Cardiac muscle cell (in vitro differentiated cells and primary cell): ENCODE data around the gene FIP1L1. TPM values are rescaled to one million over a fixed set of nuclear protein-coding genes. Genes with fewer than 3 reads are reported as not detected.

Source experiments
- DNase-seq, 2 donors: peaks; one replicate each; pipeline versions ENCODE4 v3.0.0 to v3.0.0-alpha.2; 2010 to 2017; ENCODE audit warnings: low read depth in 1 of 2, low spot score in 1 of 2
- H3K27ac ChIP-seq: fragments of 200-600 bp; sonication (generic); 2 replicates; pipeline ENCODE4 v1.5.1; 2016
- H3K27me3 ChIP-seq: fragments of 200-600 bp; sonication (generic); 2 replicates; pipeline ENCODE4 v1.6.0; 2016; ENCODE audit warnings: control low read depth
- H3K36me3 ChIP-seq: fragments of 200-600 bp; sonication (generic); 2 replicates; pipeline ENCODE4 v1.5.1; 2016; ENCODE audit warnings: control low read depth
- H3K4me1 ChIP-seq: fragments of 200-600 bp; sonication (generic); 2 replicates; pipeline ENCODE4 v1.8.1; 2017; ENCODE audit warnings: low read depth, mild to moderate bottlenecking, mixed run types
- H3K4me3 ChIP-seq: fragments of 200-600 bp; sonication (generic); 2 replicates; pipeline ENCODE4 v1.5.1; 2016; ENCODE audit warnings: mild to moderate bottlenecking
- H3K9me3 ChIP-seq: fragments of 200-600 bp; sonication (generic); 2 replicates; pipeline ENCODE4 v1.5.1; 2017; ENCODE audit warnings: low read depth, mild to moderate bottlenecking, control low read depth
- polyA plus RNA-seq: library from polyadenylated mRNA; unstranded; fragments of >200 nt; fragmentation: Nextera tagmentation; extraction: Ambion mirVana; gene quantifications from 2 replicates; pipeline ENCODE4 v1.2.1, GENCODE V29; 2016
- total RNA-seq: library from RNA; depleted of rRNA; stranded (reverse); fragments of >200 nt; gene quantifications from 2 replicates; pipeline ENCODE4 v1.2.3, GENCODE V29; 2016
- TF ChIP-seq, protein P1 (sequence below): IDR thresholded peaks from 2 replicates; pipeline ENCODE4 v1.5.1; 2012; ENCODE audit warnings: low read depth, mild to moderate bottlenecking, low read length

Gene FIP1L1
- total and polyA plus RNA-seq, 2 experiments from 2014 or later = 55.3 to 97.0 TPM

DNA sequence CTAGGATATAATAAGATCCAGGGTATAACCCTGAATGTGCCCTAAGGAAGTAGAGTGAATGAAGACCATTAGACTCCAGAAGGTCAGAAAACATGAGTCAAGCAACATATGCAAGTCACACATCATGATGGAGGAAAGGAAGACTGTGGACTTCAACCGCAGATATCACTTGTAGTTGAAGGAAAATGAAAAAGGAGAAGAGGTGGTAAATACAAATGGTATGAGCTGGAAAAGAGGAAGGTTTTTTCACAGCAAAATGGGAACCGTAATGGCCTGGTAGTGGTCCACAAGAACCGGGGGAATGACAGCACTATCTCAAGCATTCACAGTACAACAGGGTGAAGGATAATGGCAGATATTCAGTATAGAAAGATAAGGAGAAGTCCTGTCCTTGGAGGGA is 6.4 kb upstream of the FIP1L1 start:
- H3K4me1 ChIP-seq = no peaks in the 10 kb centered on the region
- H3K4me3 ChIP-seq = no peak overlapping the region
- H3K27me3 ChIP-seq = peaks cover 45% of the 10 kb centered on the region
- H3K9me3 ChIP-seq = no peaks in the 10 kb centered on the region
- TF ChIP-seq, protein P1, sequence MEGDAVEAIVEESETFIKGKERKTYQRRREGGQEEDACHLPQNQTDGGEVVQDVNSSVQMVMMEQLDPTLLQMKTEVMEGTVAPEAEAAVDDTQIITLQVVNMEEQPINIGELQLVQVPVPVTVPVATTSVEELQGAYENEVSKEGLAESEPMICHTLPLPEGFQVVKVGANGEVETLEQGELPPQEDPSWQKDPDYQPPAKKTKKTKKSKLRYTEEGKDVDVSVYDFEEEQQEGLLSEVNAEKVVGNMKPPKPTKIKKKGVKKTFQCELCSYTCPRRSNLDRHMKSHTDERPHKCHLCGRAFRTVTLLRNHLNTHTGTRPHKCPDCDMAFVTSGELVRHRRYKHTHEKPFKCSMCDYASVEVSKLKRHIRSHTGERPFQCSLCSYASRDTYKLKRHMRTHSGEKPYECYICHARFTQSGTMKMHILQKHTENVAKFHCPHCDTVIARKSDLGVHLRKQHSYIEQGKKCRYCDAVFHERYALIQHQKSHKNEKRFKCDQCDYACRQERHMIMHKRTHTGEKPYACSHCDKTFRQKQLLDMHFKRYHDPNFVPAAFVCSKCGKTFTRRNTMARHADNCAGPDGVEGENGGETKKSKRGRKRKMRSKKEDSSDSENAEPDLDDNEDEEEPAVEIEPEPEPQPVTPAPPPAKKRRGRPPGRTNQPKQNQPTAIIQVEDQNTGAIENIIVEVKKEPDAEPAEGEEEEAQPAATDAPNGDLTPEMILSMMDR = no peak
- no peak for DNase-seq
- H3K27ac ChIP-seq = no peak overlapping the region
- no peaks in the 10 kb centered on the region for H3K36me3 ChIP-seq

DNA sequence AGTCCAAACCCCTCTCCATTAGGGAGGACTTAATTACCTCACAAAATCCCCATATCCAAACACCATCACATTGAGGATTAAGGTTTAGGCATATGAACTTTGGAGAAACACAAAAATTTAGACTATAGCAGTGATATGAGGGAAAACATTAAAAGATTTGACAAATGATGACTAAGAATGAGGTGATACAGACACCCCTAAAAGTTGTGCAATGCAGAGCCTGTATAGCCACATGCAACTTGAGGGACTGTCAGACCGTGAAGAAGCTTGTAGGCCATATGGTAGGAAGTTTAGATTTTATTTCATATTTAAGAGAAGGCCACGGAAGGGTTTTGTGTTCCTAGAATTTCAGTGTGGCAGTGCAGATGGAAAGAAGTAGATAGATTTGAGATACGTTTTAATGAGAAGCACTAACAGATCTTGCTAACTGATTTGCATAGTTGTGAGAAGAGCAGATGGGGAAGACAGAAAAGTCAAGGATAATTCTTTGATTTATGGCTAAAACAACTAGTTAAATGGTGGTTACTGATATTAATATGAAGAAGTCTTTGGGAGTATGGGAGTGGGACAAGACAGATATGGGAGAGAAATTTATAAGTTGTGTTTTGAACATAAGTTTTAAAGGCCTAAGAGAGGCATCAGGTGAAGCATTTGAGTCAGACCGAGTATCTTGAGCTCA is 5.5 kb upstream of the FIP1L1 start:
- no peaks in the 10 kb centered on the region for H3K4me1 ChIP-seq
- H3K27ac ChIP-seq = no peak overlapping the region
- no peak for DNase-seq
- H3K36me3 ChIP-seq = no peaks in the 10 kb centered on the region
- no peak overlapping the region for H3K4me3 ChIP-seq
- peaks cover 45% of the 10 kb centered on the region for H3K27me3 ChIP-seq
- TF ChIP-seq, protein P1 = no peak
- H3K9me3 ChIP-seq = no peaks in the 10 kb centered on the region

DNA sequence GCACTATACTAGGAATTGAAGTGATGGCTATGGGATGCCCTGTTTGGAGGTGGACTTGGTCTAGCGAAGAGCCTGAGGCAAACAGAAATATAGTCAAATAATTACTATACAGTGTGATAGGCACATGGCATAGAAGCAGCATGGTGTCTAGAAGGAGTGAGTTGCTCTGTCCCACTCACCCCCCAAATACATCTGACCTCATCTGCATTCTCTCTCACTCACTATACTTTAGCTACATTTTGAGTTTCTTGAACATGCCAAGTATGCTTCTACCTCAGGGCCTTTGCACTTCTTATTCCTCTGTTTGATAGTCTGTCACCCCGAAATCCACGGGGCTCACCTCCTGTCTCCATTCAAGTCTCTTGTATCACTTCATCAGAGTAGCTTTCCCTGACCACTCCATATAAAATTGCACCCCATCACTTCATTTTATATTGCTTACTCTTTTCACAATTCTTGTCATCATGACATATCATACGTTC is 2.6 kb upstream of the FIP1L1 start:
- Histone ChIP-seq H3K4me1 (peaks cover 13% of the 10 kb centered on the region), H3K27me3 (peaks cover 17% of the 10 kb centered on the region), H3K27ac (no peak overlapping the region), H3K4me3 (no peak overlapping the region), H3K9me3 (no peaks in the 10 kb centered on the region), H3K36me3 (no peaks in the 10 kb centered on the region)
- DNase-seq = no peak
- TF ChIP-seq, protein P1 = no peak

DNA sequence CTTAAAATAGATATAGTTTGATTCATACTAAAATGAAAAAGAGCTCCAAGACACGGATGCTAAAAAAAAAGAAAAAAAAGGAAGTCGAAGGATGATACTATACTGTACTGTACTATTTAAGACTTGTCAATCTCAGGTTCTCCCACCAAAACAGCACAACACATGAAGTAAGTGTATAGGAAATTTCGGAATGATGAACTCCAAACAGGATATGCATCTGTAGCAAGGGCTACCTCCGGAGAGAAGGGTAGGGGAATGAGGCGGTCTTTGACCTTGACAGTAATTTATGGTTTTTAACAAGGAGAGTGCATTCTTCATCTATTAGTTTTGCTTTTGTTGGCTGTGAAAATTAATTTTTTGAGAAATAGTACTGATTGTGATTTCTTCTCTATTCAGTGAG is 541 bp upstream of the FIP1L1 start:
- H3K4me3 ChIP-seq = peak overlapping the region; percentile 90
- peaks cover 13% of the 10 kb centered on the region for H3K4me1 ChIP-seq
- DNase-seq = peak in 1 of 2 donors; percentile 3
- no peaks in the 10 kb centered on the region for H3K36me3 ChIP-seq
- no peaks in the 10 kb centered on the region for H3K9me3 ChIP-seq
- TF ChIP-seq, protein P1 = no peak
- H3K27ac ChIP-seq = no peak overlapping the region
- no peaks in the 10 kb centered on the region for H3K27me3 ChIP-seq

DNA sequence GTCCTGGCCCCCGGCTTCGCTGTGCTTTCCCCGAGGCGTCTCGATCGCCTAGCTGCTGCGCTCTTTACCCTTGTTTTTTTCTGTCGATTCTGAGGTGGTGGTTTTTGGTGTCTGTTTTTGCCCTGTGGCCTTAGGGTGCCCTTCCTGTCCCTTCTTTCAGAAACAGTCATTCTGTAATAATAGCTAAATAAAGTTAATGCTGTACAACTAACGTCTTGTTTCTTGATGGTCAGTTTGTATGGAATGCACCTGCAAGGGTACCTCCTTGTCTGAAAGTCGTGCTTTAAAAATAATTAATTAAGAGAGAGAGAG is 686 bp downstream of the FIP1L1 start:
- Histone ChIP-seq H3K4me3 (peak overlapping the region; percentile 90), H3K36me3 (peaks cover 8% of the 10 kb centered on the region), H3K27me3 (no peaks in the 10 kb centered on the region), H3K4me1 (peaks cover 13% of the 10 kb centered on the region), H3K27ac (peak overlapping the region; percentile 89), H3K9me3 (no peaks in the 10 kb centered on the region)
- no peak for DNase-seq
- TF ChIP-seq, protein P1 = no peak
